ENCODE data around the gene AZGP1. TPM values are rescaled to one million over a fixed set of nuclear protein-coding genes. Genes with fewer than 3 reads are reported as not detected.

The AZGP1 gene
- total RNA-seq, 1 donor from 2014 or later = not detected

GRCh38 chr7:99926321-99926720, 49.5 kb downstream of the AZGP1 start:
- no peaks in the 10 kb centered on the region for H3K27me3 Mint-ChIP-seq (ENCODE audit: unreplicated experiment)
- no peak overlapping the region for H3K27ac Mint-ChIP-seq (ENCODE audit: unreplicated experiment)
- no peaks in the 10 kb centered on the region for H3K9me3 Mint-ChIP-seq (ENCODE audit: unreplicated experiment)
- no peak for DNase-seq (ENCODE audit: low spot score)
- H3K4me3 Mint-ChIP-seq (ENCODE audit: unreplicated experiment) = no peak overlapping the region
- peaks cover 13% of the 10 kb centered on the region for H3K36me3 Mint-ChIP-seq (ENCODE audit: low read depth, unreplicated experiment)
- TF ChIP-seq CTCF (IDR thresholded peaks at IDR 0.05; ENCODE audit: unreplicated experiment) = no peak
- peaks cover 24% of the 10 kb centered on the region for H3K4me1 Mint-ChIP-seq (ENCODE audit: unreplicated experiment)

GRCh38 chr7:99923200-99923599, 52.6 kb downstream of the AZGP1 start:
- DNase-seq (ENCODE audit: low spot score) = no peak
- TF ChIP-seq CTCF (IDR thresholded peaks at IDR 0.05; ENCODE audit: unreplicated experiment) = no peak
- Mint-ChIP-seq H3K4me1 (ENCODE audit: unreplicated experiment) (peaks cover 7% of the 10 kb centered on the region), H3K4me3 (ENCODE audit: unreplicated experiment) (no peak overlapping the region), H3K27ac (ENCODE audit: unreplicated experiment) (no peak overlapping the region), H3K36me3 (ENCODE audit: low read depth, unreplicated experiment) (peaks cover 20% of the 10 kb centered on the region), H3K9me3 (ENCODE audit: unreplicated experiment) (peaks cover 4% of the 10 kb centered on the region), H3K27me3 (ENCODE audit: unreplicated experiment) (peaks cover 3% of the 10 kb centered on the region)

GRCh38 chr7:99920149-99920548, 55.7 kb downstream of the AZGP1 start:
- Mint-ChIP-seq H3K27ac (ENCODE audit: unreplicated experiment) (no peak overlapping the region), H3K4me3 (ENCODE audit: unreplicated experiment) (peak overlapping the region; percentile 88), H3K4me1 (ENCODE audit: unreplicated experiment) (peaks cover 6% of the 10 kb centered on the region), H3K36me3 (ENCODE audit: low read depth, unreplicated experiment) (peaks cover 20% of the 10 kb centered on the region), H3K9me3 (ENCODE audit: unreplicated experiment) (peaks cover 4% of the 10 kb centered on the region), H3K27me3 (ENCODE audit: unreplicated experiment) (peaks cover 6% of the 10 kb centered on the region)
- TF ChIP-seq CTCF (IDR thresholded peaks at IDR 0.05; ENCODE audit: unreplicated experiment) = no peak
- no peak for DNase-seq (ENCODE audit: low spot score)

GRCh38 chr7:99919814-99920112, 56.1 kb downstream of the AZGP1 start:
- Mint-ChIP-seq H3K4me1 (ENCODE audit: unreplicated experiment) (peaks cover 6% of the 10 kb centered on the region), H3K27me3 (ENCODE audit: unreplicated experiment) (peaks cover 6% of the 10 kb centered on the region), H3K27ac (ENCODE audit: unreplicated experiment) (peak overlapping the region; percentile 54), H3K9me3 (ENCODE audit: unreplicated experiment) (peaks cover 4% of the 10 kb centered on the region), H3K36me3 (ENCODE audit: low read depth, unreplicated experiment) (peaks cover 20% of the 10 kb centered on the region), H3K4me3 (ENCODE audit: unreplicated experiment) (peak overlapping the region; percentile 88)
- no peak for DNase-seq (ENCODE audit: low spot score)
- TF ChIP-seq CTCF (IDR thresholded peaks at IDR 0.05; ENCODE audit: unreplicated experiment) = no peak

GRCh38 chr7:99918959-99919813, 56.6 kb downstream of the AZGP1 start, which contains the start of gene TRIM4:
Gene TRIM4, minus strand, starts transcription at chr7:99919530. Its CDS starts 129 bp downstream, at chr7:99919401.
- TF ChIP-seq CTCF (IDR thresholded peaks at IDR 0.05; ENCODE audit: unreplicated experiment) = no peak
- DNase-seq (ENCODE audit: low spot score) = peak; percentile 13
- peaks cover 20% of the 10 kb centered on the region for H3K36me3 Mint-ChIP-seq (ENCODE audit: low read depth, unreplicated experiment)
- H3K4me1 Mint-ChIP-seq (ENCODE audit: unreplicated experiment) = peaks cover 6% of the 10 kb centered on the region
- peaks cover 6% of the 10 kb centered on the region for H3K27me3 Mint-ChIP-seq (ENCODE audit: unreplicated experiment)
- H3K4me3 Mint-ChIP-seq (ENCODE audit: unreplicated experiment) = peak within 1 kb of the TSS; percentile 88
- H3K9me3 Mint-ChIP-seq (ENCODE audit: unreplicated experiment) = peaks cover 4% of the 10 kb centered on the region
- H3K27ac Mint-ChIP-seq (ENCODE audit: unreplicated experiment) = peak within 1 kb of the TSS; percentile 54

Measured in endothelial cell (in vitro differentiated cells).